Lower leg skin (tissue), 4 donors: ENCODE data around the gene CD300H. TPM values are rescaled to one million over a fixed set of nuclear protein-coding genes. Genes with fewer than 3 reads are reported as not detected.

Experiments
- DNase-seq, 2 donors: peaks; one replicate each; pipeline ENCODE4 v3.0.0-alpha.2; 2019; ENCODE audit warnings: low spot score in 2 of 2
- H3K4me3 ChIP-seq: fragments of 200-600 bp; sonication (generic); 2 replicates; pipeline ENCODE4 v1.5.1; 2017; ENCODE audit warnings: mild to moderate bottlenecking, low read depth; ENCODE audit not compliant: poor library complexity, severe bottlenecking
- CTCF ChIP-seq, 3 donors: fragments of 450-650 bp; IDR thresholded peaks; one replicate each; pipeline ENCODE4 v1.5.1; 2016; ENCODE audit warnings: antibody characterized with exemption in 3 of 3, mild to moderate bottlenecking in 3 of 3, moderate library complexity in 2 of 3
- POLR2A ChIP-seq, 2 donors: fragments of 450-650 bp; IDR thresholded peaks; one replicate each; pipeline ENCODE4 v1.6.1; 2016 to 2017; ENCODE audit warnings: antibody characterized with exemption in 2 of 2, mild to moderate bottlenecking in 1 of 2, moderate library complexity in 1 of 2
- WGBS, 2 donors: methylation state at CpG; one replicate each; pipeline ENCODE4 v1.1.5; 2018; 5-methylcytosine and 5-hydroxymethylcytosine counted together
- intact Hi-C: fragments of 100-400 bp; cut with DNase I; formaldehyde crosslinking; loops from one replicate; pipeline ENCODE4 v1.15.0; 2023; ENCODE audit warnings: low total_unique reads
- total RNA-seq, 4 donors: library from RNA; depleted of rRNA; stranded (reverse); fragments of >200 nt; gene quantifications; one replicate each; pipeline ENCODE4 v1.1.0, GENCODE V29; 2016

Gene CD300H
- total RNA-seq, 4 donors from 2014 or later: not detected

- intact Hi-C loops: no loop called here
- WGBS, 2 donors: 83 to 89% methylated on average over 15 of the region's 15 CpGs
- no peak overlapping the region for H3K4me3 ChIP-seq
- TF ChIP-seq POLR2A (IDR thresholded peaks at IDR 0.05): no peak
- TF ChIP-seq CTCF (IDR thresholded peaks at IDR 0.05): no peak
- DNase-seq: no peak
Measured at GRCh38 chr17:74550602-74551001, 16.7 kb downstream of the CD300H start.

- TF ChIP-seq CTCF (IDR thresholded peaks at IDR 0.05) (no peak), POLR2A (IDR thresholded peaks at IDR 0.05) (no peak)
- H3K4me3 ChIP-seq: no peak overlapping the region
- WGBS, 2 donors: 66 to 74% methylated on average over 7 of the region's 7 CpGs
- no peak for DNase-seq
- intact Hi-C loops: no loop called here
Measured at GRCh38 chr17:74549343-74549742, 18.0 kb downstream of the CD300H start.

- H3K4me3 ChIP-seq: no peak overlapping the region
- no peak for DNase-seq
- TF ChIP-seq POLR2A (IDR thresholded peaks at IDR 0.05) (no peak), CTCF (IDR thresholded peaks at IDR 0.05) (no peak)
- 79 to 82% methylated on average over 3 of the region's 3 CpGs for WGBS, 2 donors
- intact Hi-C loops: no loop called here
Measured at GRCh38 chr17:74547736-74548135, 19.6 kb downstream of the CD300H start.

GRCh38 chr17:74547264-74547663, 20.0 kb downstream of the CD300H start:
- no peak for DNase-seq
- TF ChIP-seq POLR2A (IDR thresholded peaks at IDR 0.05) (no peak), CTCF (IDR thresholded peaks at IDR 0.05) (no peak)
- intact Hi-C loops: no loop called here
- no peak overlapping the region for H3K4me3 ChIP-seq
- 85% methylated on average over 6 to 7 of the region's 7 CpGs for WGBS, 2 donors

- no peak overlapping the region for H3K4me3 ChIP-seq
- no peak for DNase-seq
- WGBS, 2 donors: 93% methylated on average over 7 of the region's 7 CpGs
- intact Hi-C loops: no loop called here
- TF ChIP-seq CTCF (IDR thresholded peaks at IDR 0.05) (no peak), POLR2A (IDR thresholded peaks at IDR 0.05) (no peak)
Measured at GRCh38 chr17:74546586-74546985, 20.7 kb downstream of the CD300H start.

GRCh38 chr17:74545843-74546230, 21.5 kb downstream of the CD300H start, which contains the start of gene CD300C:
Gene CD300C (minus strand): TSS chr17:74546115. CDS start chr17:74545782, 333 bp downstream.
- DNase-seq: peak in 1 of 2 donors; percentile 35
- no peak within 1 kb of the TSS for H3K4me3 ChIP-seq
- intact Hi-C loops: no loop called here
- 69 to 71% methylated on average over 5 of the region's 5 CpGs for WGBS, 2 donors
- no peak for TF ChIP-seq CTCF (IDR thresholded peaks at IDR 0.05)
- no peak for TF ChIP-seq POLR2A (IDR thresholded peaks at IDR 0.05)
